Breast epithelium (tissue), 3 donors: ENCODE results near the gene NOPCHAP1.

Experiments
- POLR2A ChIP-seq: fragments of 450-650 bp; IDR thresholded peaks from one replicate; pipeline ENCODE4 v1.6.1; 2016; ENCODE audit warnings: antibody characterized with exemption, mild to moderate bottlenecking, moderate library complexity
- POLR2AphosphoS5 ChIP-seq, 3 donors: sonication (generic); formaldehyde crosslinking; IDR thresholded peaks; one replicate each; pipeline ENCODE4 v1.6.1; 2017; ENCODE audit warnings: antibody characterized with exemption in 3 of 3
- TF ChIP-seq, protein P1 (sequence below), 3 donors: fragments of 450-650 bp; IDR thresholded peaks; one replicate each; pipeline ENCODE4 v1.5.1; 2016 to 2017; ENCODE audit warnings: antibody characterized with exemption in 3 of 3, mild to moderate bottlenecking in 3 of 3, moderate library complexity in 3 of 3

DNA sequence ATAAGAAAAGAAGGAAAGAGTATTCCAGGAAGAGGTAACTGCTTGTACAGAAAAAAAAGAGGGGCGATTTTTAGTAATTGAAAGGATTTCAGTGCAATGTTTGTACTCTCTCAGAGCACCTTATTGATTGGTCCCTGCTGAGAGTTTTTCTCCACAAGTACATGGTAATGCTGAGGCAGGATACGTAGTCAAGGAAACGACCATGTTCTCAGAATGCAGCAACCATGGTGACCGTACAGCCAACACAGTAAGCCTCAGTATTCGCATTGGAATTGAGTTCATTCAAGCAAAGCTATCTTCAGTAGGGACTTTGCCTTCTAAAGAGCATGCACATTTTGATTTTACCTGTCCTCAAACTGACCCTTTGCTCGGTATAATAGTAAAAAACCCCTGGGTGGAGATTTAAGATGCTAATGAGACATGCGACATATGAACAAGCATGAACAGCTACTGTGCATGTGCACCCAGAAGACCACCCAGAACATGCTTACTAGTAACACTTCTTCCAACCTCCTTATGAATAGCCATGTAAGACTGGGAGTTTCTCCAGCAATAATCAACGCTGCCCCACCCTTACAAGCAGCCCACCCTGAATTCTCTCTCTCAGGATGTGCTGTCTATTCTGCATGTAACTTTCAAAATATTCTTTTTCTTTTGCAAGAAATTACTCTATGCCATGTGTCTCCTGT, 21.8 kb upstream of the NOPCHAP1 start:
- TF ChIP-seq, protein P1, sequence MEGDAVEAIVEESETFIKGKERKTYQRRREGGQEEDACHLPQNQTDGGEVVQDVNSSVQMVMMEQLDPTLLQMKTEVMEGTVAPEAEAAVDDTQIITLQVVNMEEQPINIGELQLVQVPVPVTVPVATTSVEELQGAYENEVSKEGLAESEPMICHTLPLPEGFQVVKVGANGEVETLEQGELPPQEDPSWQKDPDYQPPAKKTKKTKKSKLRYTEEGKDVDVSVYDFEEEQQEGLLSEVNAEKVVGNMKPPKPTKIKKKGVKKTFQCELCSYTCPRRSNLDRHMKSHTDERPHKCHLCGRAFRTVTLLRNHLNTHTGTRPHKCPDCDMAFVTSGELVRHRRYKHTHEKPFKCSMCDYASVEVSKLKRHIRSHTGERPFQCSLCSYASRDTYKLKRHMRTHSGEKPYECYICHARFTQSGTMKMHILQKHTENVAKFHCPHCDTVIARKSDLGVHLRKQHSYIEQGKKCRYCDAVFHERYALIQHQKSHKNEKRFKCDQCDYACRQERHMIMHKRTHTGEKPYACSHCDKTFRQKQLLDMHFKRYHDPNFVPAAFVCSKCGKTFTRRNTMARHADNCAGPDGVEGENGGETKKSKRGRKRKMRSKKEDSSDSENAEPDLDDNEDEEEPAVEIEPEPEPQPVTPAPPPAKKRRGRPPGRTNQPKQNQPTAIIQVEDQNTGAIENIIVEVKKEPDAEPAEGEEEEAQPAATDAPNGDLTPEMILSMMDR (IDR thresholded peaks at IDR 0.05): no peak
- TF ChIP-seq POLR2AphosphoS5 (IDR thresholded peaks at IDR 0.05): no peak
- no peak for TF ChIP-seq POLR2A
